ENCODE measurements around the gene PWWP2B. TPM values are rescaled to one million over a fixed set of nuclear protein-coding genes. Genes with fewer than 3 reads are reported as not detected.
A peak's percentile ranks its signal among the peaks of the same experiment; 100 is the strongest.

PWWP2B gene
- total RNA-seq, 1 experiment from 2014 or later, result 12.2 TPM

- Mint-ChIP-seq H3K27me3 (ENCODE audit: low read depth) (no peaks in the 10 kb centered on the region), H3K4me3 (no peak overlapping the region), H3K36me3 (no peaks in the 10 kb centered on the region), H3K4me1 (peaks cover 21% of the 10 kb centered on the region), H3K27ac (no peak overlapping the region), H3K9me3 (peaks cover 9% of the 10 kb centered on the region; the same call in 1 of the 2 replicates)
- POLR2A ChIA-PET, result no interaction called here
- DNase-seq (ENCODE audit: low spot score) (no peak), ATAC-seq (no peak)
- peak; percentile 42; the same call in 1 of the 2 replicates for TF ChIP-seq HMGA2 (CRISPR knock-in tag; IDR thresholded peaks at IDR 0.05)
- no peak for TF ChIP-seq JUN (CRISPR knock-in tag; IDR thresholded peaks at IDR 0.05)
- CTCF ChIA-PET, result no interaction called here
Observed at GRCh38 chr10:132443605-132443982, 46.6 kb downstream of the PWWP2B start.

DNA sequence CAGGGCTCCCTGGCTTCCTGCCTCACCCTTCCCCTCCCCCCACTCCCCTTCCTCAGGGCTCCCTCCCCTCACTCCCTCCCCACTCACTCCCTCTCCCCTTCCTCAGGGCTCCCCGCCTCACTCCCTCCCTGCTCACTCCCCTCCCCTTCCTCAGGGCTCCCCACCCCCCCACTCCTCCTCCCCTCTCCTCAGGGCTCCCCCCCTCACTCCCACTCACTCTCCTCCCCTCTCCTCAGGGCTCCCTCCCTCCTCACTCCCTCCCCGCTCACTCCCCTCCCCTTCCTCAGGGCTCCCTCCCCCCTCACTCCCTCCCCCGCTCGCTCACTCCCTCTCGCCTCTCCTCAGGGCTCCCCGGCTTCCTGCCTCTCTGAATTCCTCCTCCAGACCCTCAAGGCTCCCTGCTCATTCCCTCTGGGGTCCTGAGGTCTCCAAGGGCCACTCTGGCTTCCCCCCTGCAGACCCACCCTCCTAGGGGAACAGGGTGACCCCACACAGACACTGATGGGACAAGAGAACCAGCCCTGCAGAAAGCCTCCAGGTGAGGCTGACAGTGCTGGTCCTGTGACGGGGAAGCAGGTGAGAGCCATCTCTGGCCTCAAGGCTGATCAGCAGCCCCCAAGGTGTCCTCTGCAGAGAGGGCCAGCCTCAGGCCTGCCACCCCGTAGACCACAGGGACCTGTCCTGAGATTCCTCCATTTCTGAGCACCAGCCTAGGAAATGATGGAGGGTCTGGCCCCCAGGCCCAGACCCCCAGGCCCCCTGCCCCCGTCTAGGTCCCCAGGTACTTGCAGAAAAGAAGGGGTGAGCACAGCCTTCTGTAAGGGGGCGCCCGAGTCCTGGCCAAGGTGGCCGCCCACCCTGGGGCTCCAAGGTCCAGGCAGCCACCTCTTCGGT is 47.2 kb downstream of the PWWP2B start:
- DNase-seq (ENCODE audit: low spot score) (no peak), ATAC-seq (no peak)
- ChIA-PET CTCF (interaction anchor here (1.2 to 1.9 kb wide), 4 partner anchors 26 to 83 kb away, joined by 4 to 8 read pairs (median 6); no protein-coding TSS in a partner anchor), POLR2A (interaction anchor here (1.2 to 1.5 kb wide), 2 partner anchors 25 to 35 kb away, joined by 4 to 5 read pairs; no protein-coding TSS in a partner anchor)
- no peaks in the 10 kb centered on the region for H3K27me3 Mint-ChIP-seq (ENCODE audit: low read depth)
- no peak overlapping the region; the same call in 1 of the 2 replicates for H3K27ac Mint-ChIP-seq
- 0 out of 2 replicates have a peak, but pooled peaks have one; percentile 3 for TF ChIP-seq ARID4B (CRISPR knock-in tag; IDR thresholded peaks at IDR 0.05; ENCODE audit: borderline replicate concordance)
- no peak for TF ChIP-seq NFYB (CRISPR knock-in tag; conservative IDR thresholded peaks at IDR 0.05; ENCODE audit: low read depth)
- no peaks in the 10 kb centered on the region for H3K36me3 Mint-ChIP-seq
- H3K4me3 Mint-ChIP-seq, result no peak overlapping the region
- H3K4me1 Mint-ChIP-seq, result peaks cover 21% of the 10 kb centered on the region
- peaks cover 9% of the 10 kb centered on the region; the same call in 1 of the 2 replicates for H3K9me3 Mint-ChIP-seq

GRCh38 chr10:132444877-132445351 is 47.9 kb downstream of the PWWP2B start:
- ChIA-PET POLR2A (interaction anchor here (1.2 to 1.5 kb wide), 2 partner anchors 26 to 35 kb away, joined by 4 to 5 read pairs; no protein-coding TSS in a partner anchor), CTCF (interaction anchor here (0.7 to 1.9 kb wide), 6 partner anchors 26 to 84 kb away, joined by 3 to 8 read pairs (median 5); no protein-coding TSS in a partner anchor)
- DNase-seq (ENCODE audit: low spot score), result no peak
- Mint-ChIP-seq H3K27me3 (ENCODE audit: low read depth) (no peaks in the 10 kb centered on the region), H3K36me3 (no peaks in the 10 kb centered on the region), H3K4me1 (peaks cover 21% of the 10 kb centered on the region), H3K27ac (no peak overlapping the region), H3K4me3 (no peak overlapping the region), H3K9me3 (peaks cover 5% of the 10 kb centered on the region; the same call in 1 of the 2 replicates)
- peak; percentile 4; the same call in 1 of the 2 replicates for ATAC-seq
- TF ChIP-seq ZNF423 (CRISPR knock-in tag; IDR thresholded peaks at IDR 0.05), result peak; percentile 93
- TF ChIP-seq SP1 (CRISPR knock-in tag; conservative IDR thresholded peaks at IDR 0.05), result 0 out of 2 replicates have a peak, but pooled peaks have one; percentile 19
- TF ChIP-seq HMGXB4 (CRISPR knock-in tag; IDR thresholded peaks at IDR 0.05), result no peak
- no peak for TF ChIP-seq ZNF263 (CRISPR knock-in tag; IDR thresholded peaks at IDR 0.05; ENCODE audit: low read depth)

GRCh38 chr10:132445516-132446194 is 48.7 kb downstream of the PWWP2B start:
- no peak overlapping the region for H3K4me3 Mint-ChIP-seq
- no peak for ATAC-seq
- TF ChIP-seq FOXP1 (CRISPR knock-in tag; IDR thresholded peaks at IDR 0.05; ENCODE audit: borderline replicate concordance) (no peak), JUN (CRISPR knock-in tag; IDR thresholded peaks at IDR 0.05) (no peak), TEAD4 (CRISPR knock-in tag; IDR thresholded peaks at IDR 0.05) (no peak), IRF2 (CRISPR knock-in tag; IDR thresholded peaks at IDR 0.05; ENCODE audit: borderline replicate concordance, low read depth) (no peak), ZNF232 (CRISPR knock-in tag; IDR thresholded peaks at IDR 0.05) (no peak)
- TF ChIP-seq, protein P1, sequence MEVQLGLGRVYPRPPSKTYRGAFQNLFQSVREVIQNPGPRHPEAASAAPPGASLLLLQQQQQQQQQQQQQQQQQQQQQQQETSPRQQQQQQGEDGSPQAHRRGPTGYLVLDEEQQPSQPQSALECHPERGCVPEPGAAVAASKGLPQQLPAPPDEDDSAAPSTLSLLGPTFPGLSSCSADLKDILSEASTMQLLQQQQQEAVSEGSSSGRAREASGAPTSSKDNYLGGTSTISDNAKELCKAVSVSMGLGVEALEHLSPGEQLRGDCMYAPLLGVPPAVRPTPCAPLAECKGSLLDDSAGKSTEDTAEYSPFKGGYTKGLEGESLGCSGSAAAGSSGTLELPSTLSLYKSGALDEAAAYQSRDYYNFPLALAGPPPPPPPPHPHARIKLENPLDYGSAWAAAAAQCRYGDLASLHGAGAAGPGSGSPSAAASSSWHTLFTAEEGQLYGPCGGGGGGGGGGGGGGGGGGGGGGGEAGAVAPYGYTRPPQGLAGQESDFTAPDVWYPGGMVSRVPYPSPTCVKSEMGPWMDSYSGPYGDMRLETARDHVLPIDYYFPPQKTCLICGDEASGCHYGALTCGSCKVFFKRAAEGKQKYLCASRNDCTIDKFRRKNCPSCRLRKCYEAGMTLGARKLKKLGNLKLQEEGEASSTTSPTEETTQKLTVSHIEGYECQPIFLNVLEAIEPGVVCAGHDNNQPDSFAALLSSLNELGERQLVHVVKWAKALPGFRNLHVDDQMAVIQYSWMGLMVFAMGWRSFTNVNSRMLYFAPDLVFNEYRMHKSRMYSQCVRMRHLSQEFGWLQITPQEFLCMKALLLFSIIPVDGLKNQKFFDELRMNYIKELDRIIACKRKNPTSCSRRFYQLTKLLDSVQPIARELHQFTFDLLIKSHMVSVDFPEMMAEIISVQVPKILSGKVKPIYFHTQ (CRISPR knock-in tag; IDR thresholded peaks at IDR 0.05), result no peak

More at GRCh38 chr10:132445516-132446194, 48.7 kb downstream of the PWWP2B start:
- DNase-seq (ENCODE audit: low spot score), result no peak
- Mint-ChIP-seq H3K27ac (no peak overlapping the region), H3K36me3 (no peaks in the 10 kb centered on the region), H3K9me3 (peaks cover 5% of the 10 kb centered on the region; the same call in 1 of the 2 replicates), H3K27me3 (ENCODE audit: low read depth) (no peaks in the 10 kb centered on the region), H3K4me1 (peaks cover 23% of the 10 kb centered on the region)
- POLR2A ChIA-PET, result interaction anchor here (1.2 to 1.6 kb wide), 3 partner anchors 27 to 36 kb away, joined by 4 to 5 read pairs (median 4); no protein-coding TSS in a partner anchor
- CTCF ChIA-PET, result interaction anchor here (0.7 to 1.9 kb wide), 7 partner anchors 25 to 85 kb away, joined by 3 to 8 read pairs (median 6); no protein-coding TSS in a partner anchor

Data from WTC11 (cell line).